Endothelial cell of umbilical vein (primary cell): Measurements from ENCODE around the gene CAPG. TPM values are rescaled to one million over a fixed set of nuclear protein-coding genes. Genes with fewer than 3 reads are reported as not detected.

Experiments
- BruUV-seq: library from RNA; stranded (reverse); fragments of 400-500 nt; replicated peaks from 2 replicates; lab custom pipeline; 2021; lab: Mats Ljungman, UMichigan
- CTCF ChIA-PET: fragments of 300-600, 350-600 bp; sonication (Branson Sonifier 250); formaldehyde crosslinking; loops from one replicate; lab custom pipeline; 2021; ENCODE audit warnings: antibody characterized with exemption, inconsistent platforms; lab: Charles Lee
- POLR2A ChIA-PET: fragments of 300-600, 350-600 bp; sonication (Branson Sonifier 250); formaldehyde crosslinking; loops from one replicate; lab custom pipeline; 2021; ENCODE audit warnings: antibody characterized with exemption, inconsistent platforms; lab: Charles Lee
- DNase-seq: peaks from one replicate; pipeline ENCODE4 v3.0.0-alpha.2; 2011; ENCODE audit warnings: low read depth, low spot score
- FAIRE-seq: peaks from 2 replicates; lab custom pipeline; 2011; peaks lifted over from hg19 to GRCh38; lab: Jason Lieb, UNC
- H2AFZ ChIP-seq: 2 replicates; pipeline ENCODE4 v1.6.0; 2012; ENCODE audit warnings: low read depth, low read length, control low read depth, inconsistent platforms
- H3K27ac ChIP-seq: 2 replicates; pipeline ENCODE4 v1.5.1; 2011; ENCODE audit warnings: low read depth, mild to moderate bottlenecking, control low read depth, low read length, moderate library complexity; ENCODE audit not compliant: insufficient read depth
- H3K27me3 ChIP-seq, 2 experiments: 2 replicates each; pipeline versions ENCODE4 v1.6.0 to v1.6.1; 2011; ENCODE audit warnings: low read length in 2 of 2, mixed read lengths in 1 of 2; ENCODE audit not compliant: control insufficient read depth in 2 of 2, insufficient read depth in 2 of 2
- H3K36me3 ChIP-seq, 2 experiments: 2 replicates in 1 of 2; 3 replicates in 1 of 2; pipeline ENCODE4 v1.5.1; 2011; ENCODE audit warnings: low read length in 2 of 2, mild to moderate bottlenecking in 1 of 2, moderate library complexity in 1 of 2; ENCODE audit not compliant: control insufficient read depth in 2 of 2, insufficient read depth in 2 of 2; ENCODE audit errors: extremely low read depth in 1 of 2
- H3K4me1 ChIP-seq: 3 replicates; pipeline ENCODE4 v1.5.1; 2011; ENCODE audit warnings: mild to moderate bottlenecking, low read length; ENCODE audit not compliant: control insufficient read depth, insufficient read depth; ENCODE audit errors: extremely low read depth
- H3K4me2 ChIP-seq: 2 replicates; pipeline ENCODE4 v1.6.1; 2011; ENCODE audit warnings: low read length, control low read depth, mixed read lengths; ENCODE audit not compliant: insufficient read depth
- H3K4me3 ChIP-seq, 3 experiments: fragments of 200-600 bp in 1 of 3; sonication (generic), shearing (Covaris generic) in 1 of 3; replicated peaks in 1 of 3; 2 replicates each; pipeline ENCODE4 v1.5.1; 2011 to 2016; ENCODE audit warnings: control low read depth in 3 of 3, low read length in 3 of 3, mild to moderate bottlenecking in 2 of 3, inconsistent platforms in 1 of 3, low read depth in 1 of 3, moderate library complexity in 1 of 3; ENCODE audit not compliant: insufficient read depth in 1 of 3
- H3K79me2 ChIP-seq: 2 replicates; pipeline ENCODE4 v1.6.0; 2012; ENCODE audit warnings: low read length, inconsistent platforms; ENCODE audit not compliant: control insufficient read depth, insufficient read depth
- H3K9ac ChIP-seq: replicated peaks from 2 replicates; pipeline ENCODE3; 2011; ENCODE audit warnings: low read length, control low read depth; ENCODE audit not compliant: insufficient read depth; ENCODE audit errors: extremely low read depth
- H3K9me1 ChIP-seq: replicated peaks from 3 replicates; pipeline ENCODE4 v1.6.0; 2011; ENCODE audit warnings: mild to moderate bottlenecking, low read length; ENCODE audit not compliant: control insufficient read depth, insufficient read depth; ENCODE audit errors: extremely low read depth
- H3K9me3 ChIP-seq: replicated peaks from 2 replicates; pipeline ENCODE4 v1.5.1; 2012; ENCODE audit warnings: low read length, inconsistent platforms; ENCODE audit not compliant: control insufficient read depth, insufficient read depth
- H4K20me1 ChIP-seq: replicated peaks from 2 replicates; pipeline ENCODE3; 2011; ENCODE audit warnings: mild to moderate bottlenecking, low read length; ENCODE audit not compliant: control insufficient read depth, insufficient read depth; ENCODE audit errors: extremely low read depth
- EZH2 ChIP-seq: IDR thresholded peaks from 2 replicates; pipeline ENCODE4 v1.6.1; 2012; ENCODE audit warnings: borderline replicate concordance, low read depth, mild to moderate bottlenecking, moderate library complexity, low read length, inconsistent platforms; ENCODE audit not compliant: severe bottlenecking
- FOS ChIP-seq: IDR thresholded peaks from 2 replicates; pipeline ENCODE4 v1.6.1; 2011; ENCODE audit warnings: mild to moderate bottlenecking, low read length, moderate library complexity, borderline replicate concordance; ENCODE audit not compliant: insufficient read depth
- POLR2AphosphoS5 ChIP-seq: IDR thresholded peaks from 2 replicates; pipeline ENCODE4 v1.6.1; 2012; ENCODE audit warnings: low read depth, mild to moderate bottlenecking, control low read depth, low read length, moderate library complexity; ENCODE audit not compliant: insufficient read depth
- dilution Hi-C: fragments of 300-500 bp; cut with MboI; formaldehyde crosslinking; loops from one replicate; pipeline ENCODE4 v1.15.0; 2019; ENCODE audit warnings: low sequenced_read_pairs; ENCODE audit not compliant: extremely low pct_ligation_motif_present
- intact Hi-C: fragments of 100-400 bp; cut with micrococcal nuclease; formaldehyde crosslinking; loops from one replicate; pipeline ENCODE4 v1.10.0; 2022
- polyA plus RNA-seq, 4 experiments: library from polyadenylated mRNA; depleted of rRNA in 3 of 4; stranded (reverse) in 3 of 4; unstranded in 1 of 4; fragments of >200 nt; gene quantifications; 2 replicates each; pipeline versions ENCODE4 v1.2.1 to v1.2.3, GENCODE V29; 2011 to 2012; ENCODE audit warnings: missing spikeins in 1 of 4
- total RNA-seq: library from RNA; stranded (reverse); gene quantifications from 2 replicates; pipeline ENCODE4 v1.2.3, GENCODE V29; 2021
- TF ChIP-seq, protein P1 (sequence below): IDR thresholded peaks from 2 replicates; pipeline ENCODE4 v1.6.1; 2011; ENCODE audit not compliant: insufficient read depth, insufficient read length

Gene CAPG
- total and polyA plus RNA-seq, 2 donors (not counting 3 experiments of a cell fraction or from before 2014, with no cell fraction given), result 107 to 115 TPM

DNA sequence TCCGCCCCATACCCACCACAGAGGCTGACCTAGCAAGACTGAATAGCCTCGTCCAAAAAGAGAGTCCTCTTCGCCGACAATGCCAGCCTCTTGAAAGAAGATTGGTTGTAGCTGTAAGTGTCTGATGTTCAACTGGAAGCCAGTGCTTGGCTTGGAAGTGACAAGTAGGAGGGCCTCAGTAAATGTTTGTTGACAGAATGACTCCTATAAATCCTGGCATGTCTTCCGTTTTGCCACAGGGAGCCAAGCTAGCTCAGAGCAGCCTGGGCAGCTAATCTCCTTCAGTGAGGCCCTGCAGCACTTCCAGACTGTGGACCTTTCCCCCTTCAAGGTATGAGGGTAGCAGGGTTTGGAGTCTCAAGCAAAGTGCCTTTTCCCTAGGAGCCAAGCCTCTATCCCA lies 40.7 kb downstream of the CAPG start:
- no peak for DNase-seq
- Histone ChIP-seq H3K27ac (no peak overlapping the region), H3K4me1 (no peaks in the 10 kb centered on the region), H3K4me3 (no peak overlapping the region), H3K36me3 (no peaks in the 10 kb centered on the region), H3K9ac (no peak overlapping the region), H3K4me2 (no peak overlapping the region), H4K20me1 (no peaks in the 10 kb centered on the region), H3K9me1 (no peaks in the 10 kb centered on the region), H3K27me3 (no peaks in the 10 kb centered on the region), H2AFZ (no peak overlapping the region), H3K9me3 (no peaks in the 10 kb centered on the region), H3K79me2 (no peaks in the 10 kb centered on the region)
- no peak for TF ChIP-seq FOS
- TF ChIP-seq, protein P1, sequence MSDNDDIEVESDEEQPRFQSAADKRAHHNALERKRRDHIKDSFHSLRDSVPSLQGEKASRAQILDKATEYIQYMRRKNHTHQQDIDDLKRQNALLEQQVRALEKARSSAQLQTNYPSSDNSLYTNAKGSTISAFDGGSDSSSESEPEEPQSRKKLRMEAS, result no peak
- TF ChIP-seq POLR2AphosphoS5, result no peak
- no peak for TF ChIP-seq EZH2
- intact Hi-C loops, result no loop called here
- dilution Hi-C loops, result no loop called here
- CTCF ChIA-PET, result interaction anchor here (0.6 kb wide), 1 partner anchor 13 kb away, joined by 3 read pairs; no protein-coding TSS in a partner anchor
- FAIRE-seq, result no peak
- no TSS peak for BruUV-seq
- POLR2A ChIA-PET, result no interaction called here

DNA sequence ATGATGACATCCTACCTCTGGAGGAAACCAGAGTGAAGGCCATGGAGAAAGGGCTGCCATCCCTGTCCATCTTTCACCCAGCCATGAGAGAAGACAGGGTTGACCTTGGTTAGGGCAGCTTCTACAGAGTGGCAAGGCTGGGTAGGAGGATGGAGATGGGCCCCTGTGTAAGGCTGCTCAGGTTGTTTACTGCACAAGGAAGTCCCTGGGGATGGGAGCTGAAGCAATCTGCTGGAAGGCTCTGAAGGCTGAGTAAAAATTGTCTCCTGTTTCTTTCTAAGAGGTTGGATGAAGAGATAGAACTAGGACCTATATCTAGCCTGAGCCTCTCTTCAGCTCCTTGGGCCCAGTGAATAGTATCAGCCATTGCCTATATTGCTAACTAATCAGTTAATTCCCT lies 41.2 kb downstream of the CAPG start:
- POLR2A ChIA-PET, result no interaction called here
- Histone ChIP-seq H3K4me3 (no peak overlapping the region), H3K9me1 (no peaks in the 10 kb centered on the region), H3K9ac (no peak overlapping the region), H3K27ac (no peak overlapping the region), H3K36me3 (peaks cover 0 to 1% of the 10 kb centered on the region in 2 experiments), H3K9me3 (no peaks in the 10 kb centered on the region), H3K4me1 (no peaks in the 10 kb centered on the region), H2AFZ (no peak overlapping the region), H3K27me3 (no peaks in the 10 kb centered on the region), H3K79me2 (no peaks in the 10 kb centered on the region), H4K20me1 (no peaks in the 10 kb centered on the region), H3K4me2 (no peak overlapping the region)
- intact Hi-C loops (no loop called here), dilution Hi-C loops (no loop called here)
- FAIRE-seq (no peak), DNase-seq (no peak)
- no peak for TF ChIP-seq POLR2AphosphoS5
- no TSS peak for BruUV-seq
- CTCF ChIA-PET, result interaction anchor here (0.6 kb wide), 1 partner anchor 263 kb away, joined by 3 read pairs; no protein-coding TSS in a partner anchor
